Measurements from ENCODE around the gene GIPC1. TPM values are rescaled to one million over a fixed set of nuclear protein-coding genes. Genes with fewer than 3 reads are reported as not detected.

Gene GIPC1
- total RNA-seq, 1 experiment from 2014 or later: 160 TPM

GRCh38 chr19:14446336-14447036, 49.4 kb downstream of the GIPC1 start:
- no peak for DNase-seq (ENCODE audit: low read depth, low spot score)
- Histone ChIP-seq H3K36me3 (ENCODE audit: control insufficient read depth, insufficient read depth, low read length) (peaks cover 6% of the 10 kb centered on the region), H3K9me3 (ENCODE audit: control insufficient read depth, insufficient read depth, low read depth, low read length) (no peaks in the 10 kb centered on the region), H3K27me3 (ENCODE audit: control insufficient read depth, insufficient read depth, low read length) (no peaks in the 10 kb centered on the region), H3K4me1 (ENCODE audit: control insufficient read depth, insufficient read depth, low read length) (no peaks in the 10 kb centered on the region), H3K27ac (ENCODE audit: low read length) (no peak overlapping the region), H3K4me3 (ENCODE audit: low read depth in 2 of 2, low read length in 2 of 2) (no peak overlapping the region)
- no peak for ATAC-seq
- TF ChIP-seq SIN3A (IDR thresholded peaks at IDR 0.05; ENCODE audit: borderline replicate concordance, insufficient read depth, low read depth, low read length) (no peak), CTCF (IDR thresholded peaks at IDR 0.05) (no peak), TCF7L2 (IDR thresholded peaks at IDR 0.05; ENCODE audit: low read depth, low read length) (no peak), POLR2AphosphoS5 (IDR thresholded peaks at IDR 0.05; ENCODE audit: low read depth, low read length) (no peak), REST (IDR thresholded peaks at IDR 0.05; ENCODE audit: insufficient read depth in 1 of 2, low read depth in 2 of 2, low read length in 1 of 2) (no peak)
- no TSS peak for BruUV-seq (replicated peaks)
- in situ Hi-C loops (cut with HindIII; ENCODE audit: low pct_unique_long_range_greater_than_20kb, low sequenced_read_pairs): no loop called here
- intact Hi-C loops (cut with micrococcal nuclease; ENCODE audit: unreplicated experiment): no loop called here
- ChIA-PET CTCF (no interaction called here), POLR2A (no interaction called here)

GRCh38 chr19:14443632-14444216, 52.2 kb downstream of the GIPC1 start:
- Histone ChIP-seq H3K27me3 (ENCODE audit: control insufficient read depth, insufficient read depth, low read length) (no peaks in the 10 kb centered on the region), H3K9me3 (ENCODE audit: control insufficient read depth, insufficient read depth, low read depth, low read length) (no peaks in the 10 kb centered on the region), H3K4me3 (ENCODE audit: low read depth in 2 of 2, low read length in 2 of 2) (no peak overlapping the region), H3K36me3 (ENCODE audit: control insufficient read depth, insufficient read depth, low read length) (peaks cover 3% of the 10 kb centered on the region; the same call in 1 of the 2 replicates), H3K4me1 (ENCODE audit: control insufficient read depth, insufficient read depth, low read length) (no peaks in the 10 kb centered on the region), H3K27ac (ENCODE audit: low read length) (no peak overlapping the region)
- POLR2A ChIA-PET: no interaction called here
- CTCF ChIA-PET: no interaction called here
- DNase-seq (ENCODE audit: low read depth, low spot score) (no peak), ATAC-seq (no peak)
- TF ChIP-seq SIN3A (IDR thresholded peaks at IDR 0.05; ENCODE audit: borderline replicate concordance, insufficient read depth, low read depth, low read length) (no peak), REST (IDR thresholded peaks at IDR 0.05; ENCODE audit: insufficient read depth in 1 of 2, low read depth in 2 of 2, low read length in 1 of 2) (no peak), POLR2AphosphoS5 (IDR thresholded peaks at IDR 0.05; ENCODE audit: low read depth, low read length) (no peak), TCF7L2 (IDR thresholded peaks at IDR 0.05; ENCODE audit: low read depth, low read length) (no peak), CTCF (IDR thresholded peaks at IDR 0.05) (no peak)
- intact Hi-C loops (cut with micrococcal nuclease; ENCODE audit: unreplicated experiment) (no loop called here), in situ Hi-C loops (cut with HindIII; ENCODE audit: low pct_unique_long_range_greater_than_20kb, low sequenced_read_pairs) (no loop called here)
- BruUV-seq (replicated peaks): no TSS peak

All from Panc1 (cell line).